Epithelial cell of esophagus (primary cell): ENCODE data around the gene KRT77.

Source experiments
- DNase-seq: peaks from one replicate; pipeline ENCODE4 v3.0.0; 2010; ENCODE audit warnings: low read depth
- H3K4me3 ChIP-seq: 2 replicates; pipeline ENCODE4 v1.5.1; 2011; ENCODE audit warnings: mild to moderate bottlenecking, low read length, control low read depth
- CTCF ChIP-seq: IDR thresholded peaks from 2 replicates; pipeline ENCODE4 v1.5.1; 2011; ENCODE audit warnings: low read depth, mild to moderate bottlenecking, low read length, control low read depth, inconsistent platforms; ENCODE audit not compliant: insufficient read depth; ENCODE audit errors: missing control alignments

KRT77 gene

GRCh38 chr12:52695039-52695438 lies 8.3 kb downstream of the KRT77 start:
- TF ChIP-seq CTCF = no peak
- DNase-seq = no peak
- H3K4me3 ChIP-seq = no peak overlapping the region

GRCh38 chr12:52694151-52694550 lies 9.2 kb downstream of the KRT77 start:
- no peak for DNase-seq

DNA sequence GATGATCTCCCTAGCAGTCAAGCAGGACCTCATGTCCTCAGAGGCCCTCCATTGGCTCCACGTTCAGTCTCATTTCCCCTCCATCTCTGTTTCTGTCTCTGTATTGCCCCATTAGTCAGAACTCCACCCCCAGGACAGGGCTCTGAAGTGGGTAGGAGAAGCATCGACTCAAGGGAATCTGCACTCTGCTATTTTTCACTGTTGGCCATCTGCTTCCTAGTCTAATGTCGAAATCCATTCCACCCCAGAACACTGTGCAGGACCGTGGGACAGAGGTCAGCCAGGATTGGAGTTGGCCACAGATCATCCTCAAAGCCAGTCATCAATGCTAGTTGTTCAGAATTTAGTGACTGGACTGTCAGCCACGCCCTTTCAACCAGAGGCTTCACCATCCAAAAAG lies 10.1 kb downstream of the KRT77 start:
- no peak for DNase-seq
- TF ChIP-seq CTCF = no peak

More at GRCh38 chr12:52694151-52694550, 9.2 kb downstream of the KRT77 start:
- H3K4me3 ChIP-seq = no peak overlapping the region
- TF ChIP-seq CTCF = no peak

GRCh38 chr12:52692254-52692653 lies 11.1 kb downstream of the KRT77 start:
- no peak overlapping the region for H3K4me3 ChIP-seq
- no peak for TF ChIP-seq CTCF

More for the DNA sequence above, 10.1 kb downstream of the KRT77 start:
- no peak overlapping the region for H3K4me3 ChIP-seq

DNA sequence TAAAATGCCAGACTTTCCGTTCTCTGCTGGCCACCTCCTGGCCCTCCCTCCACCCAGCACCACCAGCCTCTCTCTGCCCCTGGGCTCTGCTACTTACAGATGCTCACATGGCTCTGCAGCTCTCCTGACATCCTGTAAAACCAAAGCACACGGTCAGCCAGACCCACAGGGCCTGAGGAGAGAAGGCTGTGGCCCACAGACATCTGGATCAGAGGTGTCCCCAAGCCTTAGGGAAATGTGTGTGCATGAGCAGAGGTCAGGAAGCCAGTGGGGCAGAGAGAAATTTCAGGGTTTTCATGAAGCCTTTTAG lies 11.5 kb downstream of the KRT77 start:
- TF ChIP-seq CTCF = no peak
- no peak overlapping the region for H3K4me3 ChIP-seq
- DNase-seq = no peak

More at GRCh38 chr12:52692254-52692653, 11.1 kb downstream of the KRT77 start:
- DNase-seq = no peak

- no peak for TF ChIP-seq CTCF
- H3K4me3 ChIP-seq = no peak overlapping the region
- no peak for DNase-seq
Observed at GRCh38 chr12:52691076-52691840, 12.1 kb downstream of the KRT77 start.
